Naive thymus-derived CD4-positive, alpha-beta T cell (primary cell): ENCODE results near the gene MRFAP1. TPM values are rescaled to one million over a fixed set of nuclear protein-coding genes. Genes with fewer than 3 reads are reported as not detected.

Source experiments
- ATAC-seq: fragments of 150-1000 bp; cut with Tn5 transposase; 2 replicates; pipeline ENCODE4 v1.10.0; 2021; ENCODE audit warnings: mild to moderate bottlenecking, moderate library complexity
- CTCF ChIA-PET: fragments of 350-600 bp; sonication (Branson Sonifier 250); formaldehyde crosslinking; loops from one replicate; lab custom pipeline; 2021; ENCODE audit warnings: antibody characterized with exemption; lab: Charles Lee
- POLR2A ChIA-PET: fragments of 350-600 bp; sonication (Branson Sonifier 250); formaldehyde crosslinking; loops from one replicate; lab custom pipeline; 2021; ENCODE audit warnings: antibody characterized with exemption, inconsistent platforms; lab: Charles Lee
- DNase-seq, 9 donors: peaks; one replicate each; pipeline versions ENCODE4 v3.0.0 to v3.0.0-alpha.2; 2020 to 2022; ENCODE audit warnings: mixed read lengths in 1 of 9
- H3K27ac ChIP-seq: one replicate; pipeline ENCODE4 v1.7.0; 2013; ENCODE audit warnings: mild to moderate bottlenecking, low read depth, low read length, moderate library complexity
- H3K27me3 ChIP-seq, 2 donors: one replicate each; pipeline ENCODE4 v1.7.0; 2013; ENCODE audit warnings: low read length in 2 of 2, mild to moderate bottlenecking in 2 of 2, moderate library complexity in 2 of 2; ENCODE audit not compliant: control insufficient read depth in 2 of 2, insufficient read depth in 2 of 2
- H3K36me3 ChIP-seq, 3 experiments: 1 replicate in 2 of 3; 2 replicates in 1 of 3; pipeline ENCODE4 v1.7.0; 2013; ENCODE audit warnings: low read length in 3 of 3, mild to moderate bottlenecking in 3 of 3, moderate library complexity in 1 of 3; ENCODE audit not compliant: insufficient read depth in 3 of 3, control insufficient read depth in 2 of 3
- H3K4me1 ChIP-seq, 2 donors: one replicate each; pipeline ENCODE4 v1.7.0; 2013; ENCODE audit warnings: low read length in 2 of 2, mild to moderate bottlenecking in 2 of 2, moderate library complexity in 1 of 2; ENCODE audit not compliant: control insufficient read depth in 2 of 2, insufficient read depth in 2 of 2
- H3K4me3 ChIP-seq: 2 replicates; pipeline ENCODE4 v1.7.0; 2013; ENCODE audit warnings: mild to moderate bottlenecking, low read length
- H3K9me3 ChIP-seq, 3 experiments: 1 replicate in 2 of 3; 2 replicates in 1 of 3; pipeline ENCODE4 v1.7.0; 2013; ENCODE audit warnings: low read length in 3 of 3; ENCODE audit not compliant: control insufficient read depth in 2 of 3
- H3K27ac Mint-ChIP-seq, 9 donors: one replicate each; pipeline ENCODE4 v1.8.0; 2020 to 2022; ENCODE audit warnings: mixed read lengths in 9 of 9, mild to moderate bottlenecking in 8 of 9, moderate library complexity in 5 of 9, inconsistent platforms in 2 of 9
- H3K27me3 Mint-ChIP-seq, 5 donors: one replicate each; pipeline ENCODE4 v1.8.0; 2021 to 2022; ENCODE audit warnings: mixed read lengths in 5 of 5, mild to moderate bottlenecking in 1 of 5
- H3K36me3 Mint-ChIP-seq, 5 donors: one replicate each; pipeline ENCODE4 v1.8.0; 2020 to 2022; ENCODE audit warnings: mixed read lengths in 5 of 5, mild to moderate bottlenecking in 3 of 5, inconsistent platforms in 1 of 5
- H3K4me1 Mint-ChIP-seq, 7 donors: one replicate each; pipeline ENCODE4 v1.8.0; 2020 to 2022; ENCODE audit warnings: mixed read lengths in 7 of 7, mild to moderate bottlenecking in 3 of 7, inconsistent platforms in 1 of 7
- H3K4me3 Mint-ChIP-seq, 10 donors: one replicate each; pipeline ENCODE4 v1.8.0; 2020 to 2022; ENCODE audit warnings: mild to moderate bottlenecking in 10 of 10, mixed read lengths in 10 of 10, moderate library complexity in 6 of 10, inconsistent platforms in 2 of 10
- H3K9me3 Mint-ChIP-seq, 11 donors: one replicate each; pipeline ENCODE4 v1.8.0; 2020 to 2022; ENCODE audit warnings: mixed read lengths in 11 of 11, mild to moderate bottlenecking in 4 of 11, inconsistent platforms in 1 of 11, moderate library complexity in 1 of 11
- intact Hi-C, 2 donors: fragments of 100-400 bp; cut with micrococcal nuclease; formaldehyde crosslinking; loops; one replicate each; pipeline ENCODE4 v1.15.1; 2023
- polyA plus RNA-seq, 2 donors: library from polyadenylated mRNA; unstranded; fragments of 300-500 nt; fragmentation: Illumina TruSeq; gene quantifications; one replicate each; pipeline ENCODE4 v1.2.3, GENCODE V29; 2021
- total RNA-seq, 6 experiments: library from RNA in 5 of 6; stranded (reverse) in 5 of 6; gene quantifications; 1 replicate in 5 of 6; 2 replicates in 1 of 6; pipeline ENCODE4 v1.2.3 and lab custom pipeline; 2021 to 2026

MRFAP1 gene
- total and polyA plus RNA-seq, 7 experiments from 2014 or later: 120 to 199 (median 139) TPM

DNA sequence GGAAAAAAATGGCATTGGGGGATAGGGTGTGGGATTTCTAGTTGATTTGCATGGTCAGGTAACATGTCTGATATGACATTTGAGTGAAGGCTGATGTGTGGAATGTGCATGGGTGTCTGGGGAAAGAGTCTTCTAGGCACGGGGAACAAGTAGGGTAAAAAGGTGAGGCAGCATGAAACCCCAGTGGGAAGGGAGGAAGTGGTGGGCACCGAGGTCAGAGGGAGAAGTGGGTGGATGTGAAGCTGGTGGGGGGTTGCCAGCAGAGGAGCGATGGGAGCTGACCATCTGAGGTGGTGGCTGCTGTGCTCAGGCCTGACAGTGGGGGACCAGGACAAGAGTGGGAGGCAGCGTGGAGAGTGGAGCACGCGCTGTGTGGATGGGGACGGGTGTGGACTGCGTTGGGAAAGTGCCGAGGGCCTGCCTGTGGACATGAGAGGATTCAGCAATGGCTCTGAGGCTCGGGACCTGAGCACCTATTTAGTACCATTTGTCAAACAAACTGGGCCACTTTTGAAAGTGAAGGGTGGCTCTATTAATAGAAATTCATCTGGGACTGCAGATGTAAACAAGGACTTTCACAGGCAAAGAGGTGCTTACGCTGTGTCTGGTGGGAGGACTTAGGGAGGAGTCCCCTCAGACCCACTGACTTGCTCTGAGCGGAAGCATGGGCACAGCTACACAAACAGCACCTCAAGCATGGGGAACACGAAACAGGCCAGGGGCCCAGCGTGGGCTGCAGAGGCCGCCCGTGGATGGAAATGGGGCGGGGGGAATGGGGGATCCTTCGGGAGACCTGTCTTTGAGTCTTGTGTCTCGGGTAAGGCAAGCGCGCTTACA is 36.5 kb downstream of the MRFAP1 start:
- Histone ChIP-seq H3K36me3 (peaks cover 0 to 32% (median 11%) of the 10 kb centered on the region in 3 experiments), H3K27me3 (no peaks in the 10 kb centered on the region), H3K9me3 (peaks cover 0 to 6% (median 0%) of the 10 kb centered on the region in 3 experiments), H3K4me3 (peak overlapping the region; percentile 48), H3K27ac (peak overlapping the region; percentile 38), H3K4me1 (peaks cover 30 to 34% of the 10 kb centered on the region in 2 donors)
- ChIA-PET POLR2A (interaction anchor here (3.0 to 12.6 kb wide), 6 partner anchors 8 to 197 kb away, joined by 20 to 696 read pairs (median 96); partner anchors contain the start of genes BLOC1S4, KIAA0232, MRFAP1 and MRFAP1L1), CTCF (interaction anchor here (0.6 to 5.5 kb wide), 6 partner anchors 12 to 41 kb away, joined by 3 to 61 read pairs (median 48); partner anchors contain the start of genes BLOC1S4 and MRFAP1L1)
- intact Hi-C loops: no loop called here
- Mint-ChIP-seq H3K9me3 (peaks cover 0 to 25% (median 4%) of the 10 kb centered on the region in 11 donors), H3K36me3 (peaks cover 10 to 63% (median 61%) of the 10 kb centered on the region in 5 donors), H3K4me3 (peak overlapping the region; percentile 90 to 100 (median 98)), H3K27me3 (peaks cover 0 to 3% (median 0%) of the 10 kb centered on the region in 5 donors), H3K4me1 (peaks cover 40 to 70% (median 60%) of the 10 kb centered on the region in 7 donors), H3K27ac (peak overlapping the region; percentile 15 to 99 (median 95))
- DNase-seq (no peak), ATAC-seq (no peak)

- Mint-ChIP-seq H3K36me3 (peaks cover 10 to 57% (median 46%) of the 10 kb centered on the region in 5 donors), H3K4me1 (peaks cover 25 to 52% (median 40%) of the 10 kb centered on the region in 7 donors), H3K9me3 (peaks cover 0 to 16% (median 4%) of the 10 kb centered on the region in 11 donors), H3K4me3 (no peak overlapping the region), H3K27ac (peak overlapping the region in 4 of 9 donors; percentile 28 to 48 (median 32)), H3K27me3 (no peaks in the 10 kb centered on the region)
- intact Hi-C loops: no loop called here
- Histone ChIP-seq H3K4me1 (peaks cover 23 to 26% of the 10 kb centered on the region in 2 donors), H3K36me3 (peaks cover 0 to 28% (median 6%) of the 10 kb centered on the region in 3 experiments), H3K27ac (no peak overlapping the region), H3K27me3 (no peaks in the 10 kb centered on the region), H3K9me3 (peaks cover 0 to 6% (median 0%) of the 10 kb centered on the region in 3 experiments), H3K4me3 (no peak overlapping the region)
- POLR2A ChIA-PET: interaction anchor here (0.7 to 12.6 kb wide), 5 partner anchors 10 to 29 kb away, joined by 3 to 696 read pairs (median 5); partner anchors contain the start of genes BLOC1S4, MRFAP1L1 and S100P
- no peak for ATAC-seq
- DNase-seq: no peak
- CTCF ChIA-PET: no interaction called here
Measured at GRCh38 chr4:6680372-6681034, 40.0 kb downstream of the MRFAP1 start.

DNA sequence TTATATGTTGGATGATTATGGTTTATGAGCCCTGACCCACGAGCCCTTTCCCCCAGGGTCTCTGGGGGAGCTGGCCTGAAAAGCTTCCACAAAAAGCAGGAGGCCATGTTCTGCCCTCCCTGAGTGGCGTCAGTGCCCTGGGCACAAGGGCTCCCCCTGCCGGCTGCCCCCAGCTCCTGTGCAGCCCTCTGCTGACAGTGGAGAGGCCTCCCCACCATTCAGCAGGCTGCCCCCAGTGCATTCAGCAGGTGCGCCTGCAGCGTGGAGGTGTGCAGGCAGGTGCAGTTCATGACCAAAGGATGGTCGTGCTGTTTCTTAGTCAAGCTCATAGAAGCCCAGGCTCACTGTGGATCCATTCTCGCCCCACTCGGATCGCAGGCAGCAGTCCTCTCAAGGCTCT is 40.7 kb downstream of the MRFAP1 start:
- peaks cover 19 to 50% (median 38%) of the 10 kb centered on the region in 7 donors for H3K4me1 Mint-ChIP-seq
- Histone ChIP-seq H3K36me3 (peaks cover 0 to 21% (median 0%) of the 10 kb centered on the region in 3 experiments), H3K27ac (no peak overlapping the region), H3K27me3 (no peaks in the 10 kb centered on the region), H3K9me3 (peaks cover 0 to 6% (median 0%) of the 10 kb centered on the region in 3 experiments), H3K4me3 (no peak overlapping the region), H3K4me1 (peaks cover 16 to 24% of the 10 kb centered on the region in 2 donors)
- H3K27me3 Mint-ChIP-seq: no peaks in the 10 kb centered on the region
- ChIA-PET CTCF (no interaction called here), POLR2A (interaction anchor here (0.7 to 12.6 kb wide), 4 partner anchors 9 to 28 kb away, joined by 3 to 696 read pairs (median 9); partner anchors contain the start of genes BLOC1S4, MRFAP1L1 and S100P)
- H3K27ac Mint-ChIP-seq: peak overlapping the region in 5 of 9 donors; percentile 28 to 70 (median 51)
- H3K9me3 Mint-ChIP-seq: peaks cover 0 to 16% (median 4%) of the 10 kb centered on the region in 11 donors
- no peak for DNase-seq
- intact Hi-C loops: no loop called here
- H3K4me3 Mint-ChIP-seq: no peak overlapping the region
- H3K36me3 Mint-ChIP-seq: peaks cover 6 to 52% (median 41%) of the 10 kb centered on the region in 5 donors
- ATAC-seq: no peak

DNA sequence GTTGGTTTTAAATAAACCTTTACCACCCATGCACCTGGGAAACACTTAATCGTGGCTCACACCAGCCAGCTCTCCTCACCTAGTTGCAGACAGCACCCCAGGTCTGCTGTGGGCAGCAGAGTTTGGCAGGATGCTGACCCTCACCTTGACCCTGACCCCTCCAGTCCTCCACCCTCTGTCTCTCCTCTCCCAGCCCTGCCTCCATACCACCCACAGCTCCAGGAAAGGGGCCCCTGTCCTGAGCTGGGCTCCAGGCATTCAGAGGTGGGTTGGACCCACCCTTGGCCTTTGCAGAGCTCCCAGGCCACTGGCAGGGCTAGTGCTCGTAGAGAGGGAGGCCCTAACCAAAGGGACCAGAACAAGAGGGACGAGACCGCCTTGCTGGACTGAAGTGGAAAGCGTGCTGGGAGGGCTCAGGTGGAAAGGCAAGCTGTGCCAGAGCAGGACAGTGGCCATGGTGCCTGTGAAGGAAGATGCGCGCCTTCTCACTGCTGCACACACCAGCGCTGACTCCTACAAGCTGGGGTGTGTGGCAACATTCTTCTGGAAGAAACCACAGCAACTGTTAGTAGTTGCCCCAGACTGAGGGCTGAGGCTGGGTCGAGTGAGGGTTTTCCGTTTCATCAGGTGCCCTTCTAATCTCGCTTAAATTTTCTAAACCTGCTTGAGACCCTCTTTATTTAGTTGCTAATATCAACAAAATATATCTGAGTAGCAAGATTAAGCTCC is 42.5 kb downstream of the MRFAP1 start:
- Mint-ChIP-seq H3K36me3 (peaks cover 6 to 46% (median 26%) of the 10 kb centered on the region in 5 donors), H3K27ac (peak overlapping the region in 2 of 9 donors; percentile 18 to 36), H3K4me1 (peaks cover 4 to 52% (median 31%) of the 10 kb centered on the region in 7 donors), H3K4me3 (no peak overlapping the region), H3K9me3 (peaks cover 0 to 14% (median 4%) of the 10 kb centered on the region in 11 donors), H3K27me3 (no peaks in the 10 kb centered on the region)
- Histone ChIP-seq H3K27ac (no peak overlapping the region), H3K36me3 (peaks cover 0 to 6% (median 0%) of the 10 kb centered on the region in 3 experiments), H3K9me3 (peaks cover 0 to 6% (median 0%) of the 10 kb centered on the region in 3 experiments), H3K27me3 (no peaks in the 10 kb centered on the region), H3K4me3 (no peak overlapping the region), H3K4me1 (peaks cover 0 to 17% of the 10 kb centered on the region in 2 donors)
- CTCF ChIA-PET: no interaction called here
- POLR2A ChIA-PET: interaction anchor here (0.7 to 3.3 kb wide), 6 partner anchors 8 to 96 kb away, joined by 3 to 21 read pairs (median 4); partner anchors contain the start of gene MRFAP1L1
- ATAC-seq (no peak), DNase-seq (no peak)
- intact Hi-C loops: no loop called here

GRCh38 chr4:6684656-6685055 is 44.2 kb downstream of the MRFAP1 start:
- H3K4me1 Mint-ChIP-seq: peaks cover 14 to 60% (median 36%) of the 10 kb centered on the region in 7 donors
- no peak overlapping the region for H3K4me3 Mint-ChIP-seq
- DNase-seq (no peak), ATAC-seq (no peak)
- Histone ChIP-seq H3K27me3 (no peaks in the 10 kb centered on the region), H3K9me3 (peaks cover 0 to 6% (median 0%) of the 10 kb centered on the region in 3 experiments), H3K4me3 (no peak overlapping the region), H3K4me1 (peaks cover 13 to 28% of the 10 kb centered on the region in 2 donors), H3K27ac (no peak overlapping the region), H3K36me3 (no peaks in the 10 kb centered on the region)
- ChIA-PET POLR2A (interaction anchor here (1.5 to 3.3 kb wide), 6 partner anchors 9 to 43 kb away, joined by 3 to 21 read pairs (median 12); partner anchors contain the start of gene MRFAP1L1), CTCF (interaction anchor here (1.2 to 1.5 kb wide), 2 partner anchors 10 to 17 kb away, joined by 3 read pairs; no protein-coding TSS in a partner anchor)
- H3K9me3 Mint-ChIP-seq: peaks cover 0 to 11% (median 4%) of the 10 kb centered on the region in 11 donors
- no peaks in the 10 kb centered on the region for H3K27me3 Mint-ChIP-seq
- peak overlapping the region in 2 of 9 donors; percentile 53 to 97 for H3K27ac Mint-ChIP-seq
- peaks cover 6 to 40% (median 14%) of the 10 kb centered on the region in 5 donors for H3K36me3 Mint-ChIP-seq
- intact Hi-C loops: no loop called here
